HG03159 (cell line): ENCODE results near the gene SND1.

Experiments
- ATAC-seq: cut with Tn5 transposase; IDR thresholded peaks from one replicate; pipeline ENCODE4 v1.9.1; 2021; ENCODE audit warnings: mild to moderate bottlenecking, moderate library complexity; ENCODE audit not compliant: unreplicated experiment

Gene SND1

DNA sequence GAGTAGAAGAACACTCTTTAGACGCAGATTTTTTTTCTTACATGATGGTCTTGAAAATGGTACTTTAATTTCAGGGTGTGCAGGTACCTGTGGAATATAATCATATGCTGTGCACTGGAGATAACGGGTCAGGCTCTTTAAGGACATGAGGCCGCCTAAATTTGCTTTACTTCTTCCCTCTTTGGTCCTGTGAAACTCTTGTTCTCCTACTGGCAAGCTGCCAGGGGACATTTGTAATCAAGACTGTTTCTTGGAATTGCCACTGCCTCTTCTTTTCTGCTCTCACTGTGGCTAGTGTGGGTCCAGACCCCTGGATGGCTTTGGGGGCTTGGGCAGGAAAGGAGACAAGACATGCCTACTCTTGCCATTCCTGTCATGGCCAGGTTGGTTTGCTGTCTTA lies 146.0 kb downstream of the SND1 start:
- ATAC-seq: no peak

DNA sequence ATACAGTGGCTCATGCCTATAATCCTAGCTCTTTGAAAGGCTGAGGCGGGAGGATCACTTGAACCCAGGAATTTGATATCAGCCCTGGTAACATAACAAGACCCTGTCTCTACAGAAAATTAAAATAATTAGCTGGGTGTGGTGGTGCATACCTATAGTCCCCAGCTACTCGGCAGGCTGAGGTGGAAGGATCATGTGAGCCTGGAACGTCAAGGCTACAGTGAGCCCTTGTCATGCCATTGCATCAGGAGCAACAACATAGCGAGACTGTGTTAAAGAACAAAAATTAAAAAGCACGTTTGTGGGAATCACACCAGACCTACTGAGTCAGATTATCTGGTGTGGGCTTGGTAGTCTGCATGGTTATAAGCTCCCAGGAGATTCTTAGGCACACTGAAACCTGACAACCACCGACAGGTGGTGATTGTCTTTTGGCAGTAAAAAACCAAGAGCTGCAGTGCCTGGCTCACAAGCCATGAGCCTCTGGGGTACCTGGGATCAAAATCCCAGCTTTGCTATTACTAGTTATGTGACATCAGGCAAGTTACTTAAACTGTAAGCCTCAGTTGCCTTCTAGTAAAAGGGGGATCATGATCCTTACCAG lies 146.9 kb downstream of the SND1 start:
- ATAC-seq: no peak

DNA sequence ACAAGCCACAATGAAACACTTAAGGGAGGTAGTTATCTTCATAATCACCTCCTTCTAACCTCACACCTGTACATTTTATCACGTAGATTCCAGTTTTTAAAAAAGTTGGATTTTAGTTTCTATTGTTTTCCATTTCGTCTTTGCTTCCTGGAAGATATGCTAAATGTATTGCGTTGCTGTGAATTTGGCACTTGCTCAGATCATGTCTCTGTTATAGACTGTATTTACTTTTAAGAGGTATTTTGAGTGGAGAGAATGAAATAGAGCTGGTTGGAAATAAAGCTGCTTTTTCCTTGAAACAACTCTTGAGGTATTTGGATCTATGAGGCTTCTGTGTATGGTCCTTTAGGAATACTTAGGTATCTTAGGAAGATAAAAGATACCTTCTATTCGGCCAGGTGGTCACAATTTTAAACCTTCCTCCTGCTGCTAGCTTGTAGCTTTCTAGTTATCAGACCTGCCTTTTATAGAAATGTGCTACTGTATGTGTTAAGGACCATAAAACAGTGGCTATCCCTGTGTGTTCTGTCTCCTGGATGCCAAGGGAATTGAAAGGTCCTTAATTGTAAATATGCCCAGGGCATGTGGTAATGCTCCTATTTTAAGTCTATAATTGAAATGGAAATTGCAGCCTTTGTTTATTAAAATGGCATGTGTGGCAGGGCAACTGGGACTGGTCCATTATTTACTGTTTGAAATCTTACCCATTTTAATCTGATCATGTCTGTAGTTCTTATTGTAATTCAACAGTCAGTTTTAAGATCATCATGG lies 147.7 kb downstream of the SND1 start:
- ATAC-seq: no peak

DNA sequence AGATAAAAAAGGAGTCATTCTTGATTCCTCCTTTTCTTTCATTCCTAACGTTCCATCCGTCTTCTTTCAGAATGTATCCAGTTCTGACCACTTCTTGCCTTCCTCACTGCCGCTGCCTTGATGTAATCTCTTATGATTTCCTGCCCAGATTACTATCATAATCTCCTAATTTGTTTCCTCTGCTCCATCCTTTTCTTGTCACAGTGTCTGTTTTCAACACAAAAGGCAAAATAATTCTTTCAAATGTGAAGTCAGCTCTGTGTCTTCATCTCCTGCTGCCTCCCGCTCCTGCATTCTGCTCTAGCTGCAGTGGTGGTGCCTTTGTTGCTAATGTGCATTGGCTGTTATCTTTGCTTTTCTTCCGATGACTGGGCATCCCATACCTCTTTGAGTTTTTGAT lies 150.9 kb downstream of the SND1 start:
- ATAC-seq: no peak

DNA sequence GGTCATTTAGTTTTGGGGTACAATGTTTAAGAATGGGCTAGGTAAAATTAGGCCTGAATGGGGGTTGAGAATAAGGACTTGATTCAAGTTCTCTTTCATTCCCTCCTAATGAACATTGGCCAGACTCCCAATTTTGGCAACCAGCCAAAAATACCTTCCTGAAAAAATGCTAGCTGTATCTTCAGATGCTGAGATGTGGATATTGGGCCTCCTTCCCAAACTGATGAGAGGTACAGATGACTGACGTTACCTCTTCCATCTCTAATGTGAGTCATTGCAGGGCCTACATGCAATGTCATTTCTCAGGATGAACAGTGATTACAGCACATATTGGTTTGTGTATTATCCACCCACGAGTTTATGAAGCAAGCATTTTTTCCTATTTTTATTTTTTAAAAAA lies 151.6 kb downstream of the SND1 start:
- ATAC-seq: no peak

DNA sequence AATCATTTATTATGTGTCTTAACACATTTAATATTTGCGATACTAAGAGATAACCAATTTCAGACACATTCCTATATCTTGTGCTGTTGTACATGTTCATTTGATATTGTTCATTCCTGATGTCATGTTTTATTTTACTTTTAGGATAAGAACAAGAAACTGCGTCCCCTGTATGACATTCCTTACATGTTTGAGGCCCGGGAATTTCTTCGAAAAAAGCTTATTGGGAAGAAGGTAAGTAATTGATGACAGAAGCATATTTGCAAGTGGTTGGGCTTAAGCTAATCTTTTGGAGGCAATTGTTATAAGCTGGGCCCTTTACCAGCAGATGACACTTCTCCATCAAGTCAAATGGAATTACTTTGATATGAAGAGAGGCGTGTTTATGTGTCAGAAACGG lies 155.3 kb downstream of the SND1 start:
- ATAC-seq: no peak

DNA sequence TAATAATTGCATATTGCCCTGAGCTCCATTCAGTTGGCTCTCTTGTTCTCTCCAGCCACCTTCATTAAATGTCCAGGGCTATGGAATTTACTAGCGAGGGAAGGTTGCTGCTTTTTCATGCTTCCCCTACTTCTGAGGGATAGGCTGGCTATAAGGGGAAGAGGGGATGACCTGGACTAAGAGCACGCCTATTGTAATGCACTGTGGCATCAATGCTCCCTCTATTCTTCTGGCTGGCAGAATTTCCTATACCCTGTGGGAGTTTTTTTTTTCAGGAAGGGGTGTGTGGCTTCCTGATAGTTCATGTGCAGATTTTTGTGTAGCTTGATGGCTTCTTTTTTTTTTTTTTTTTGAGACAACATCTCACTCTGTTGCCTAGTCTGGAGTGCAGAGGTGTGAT lies 155.8 kb downstream of the SND1 start:
- no peak for ATAC-seq

DNA sequence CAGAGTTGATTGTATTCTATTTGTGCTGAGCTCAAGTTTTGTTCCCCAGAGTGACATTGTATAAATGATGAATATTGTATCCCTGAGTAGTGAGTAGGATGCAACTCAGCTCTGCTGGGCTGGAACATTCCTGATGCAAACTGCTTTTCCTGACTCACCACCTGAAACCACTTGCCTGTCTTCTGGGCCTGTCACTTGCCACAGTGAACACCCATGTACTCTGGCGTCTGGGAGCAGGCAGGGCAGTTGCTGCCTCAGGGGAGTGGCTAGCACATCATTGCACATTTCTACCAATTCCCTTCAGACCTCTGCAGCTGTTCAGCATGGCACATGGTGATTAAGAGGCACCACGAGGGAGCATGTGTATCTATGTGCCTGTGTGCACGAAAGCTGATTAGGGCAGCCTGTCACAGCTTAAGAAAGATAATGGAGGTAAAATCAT lies 157.3 kb downstream of the SND1 start:
- no peak for ATAC-seq

DNA sequence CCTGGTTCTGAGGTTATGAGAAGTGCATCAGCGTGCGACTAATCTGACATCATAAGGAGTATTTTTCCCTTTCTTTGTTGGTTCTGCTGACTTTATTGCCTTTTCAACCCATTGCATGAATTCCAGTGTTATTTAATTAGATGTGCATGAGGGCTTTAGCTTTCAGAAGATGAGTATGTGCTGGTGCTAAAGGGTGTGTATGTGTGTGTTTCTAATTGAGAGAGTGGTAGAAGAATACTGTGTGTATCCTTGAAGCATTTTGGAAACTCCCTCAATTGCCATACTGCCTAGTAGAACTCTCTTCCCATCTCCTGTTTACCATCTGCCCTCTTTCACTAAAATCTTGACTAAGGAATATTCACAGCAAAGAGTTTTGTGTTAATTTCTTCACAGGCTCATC lies 158.1 kb downstream of the SND1 start:
- no peak for ATAC-seq

DNA sequence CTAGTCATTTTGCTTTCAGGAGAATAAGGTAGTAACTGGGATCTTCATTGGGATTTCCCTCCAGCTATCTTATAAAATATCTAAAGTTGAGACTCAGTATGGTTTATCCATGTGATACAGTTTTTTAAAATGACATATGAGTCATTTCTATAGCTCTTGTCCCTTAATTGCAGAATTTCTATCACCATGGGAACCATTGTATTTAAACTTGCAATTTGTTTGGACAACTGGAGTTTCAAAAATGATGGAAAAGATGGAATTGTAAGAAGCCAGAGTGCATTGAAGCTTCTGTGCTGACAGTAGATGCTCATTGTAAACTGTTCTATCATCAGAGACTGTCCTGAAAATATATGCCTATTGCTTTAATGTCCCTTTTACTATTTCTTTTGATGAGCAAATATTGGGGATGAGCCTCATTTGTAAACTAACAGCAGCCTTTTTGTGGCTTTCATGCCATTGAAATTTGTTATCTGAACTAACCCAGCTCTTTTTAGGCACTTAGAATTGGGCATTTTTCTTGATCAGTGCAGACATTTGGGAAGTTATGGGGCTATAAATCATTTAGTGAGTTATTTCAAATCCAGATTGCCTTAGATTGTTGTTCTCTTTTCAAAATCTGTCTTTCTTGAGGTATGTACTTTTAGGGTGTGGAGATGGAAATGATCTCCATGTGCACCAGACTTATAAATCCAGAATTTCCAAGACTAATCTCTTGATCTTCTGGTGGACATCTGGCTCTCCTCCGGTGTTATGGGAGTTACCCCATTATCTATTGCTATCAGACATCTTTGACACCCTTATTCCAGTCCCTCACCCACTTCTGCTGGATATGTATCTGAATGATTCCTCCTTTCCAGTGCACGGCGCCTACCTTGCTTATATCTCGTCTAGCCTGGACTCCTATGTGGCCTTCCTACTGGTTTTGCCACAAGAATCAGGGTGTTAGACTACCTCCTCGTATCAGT lies 159.0 kb downstream of the SND1 start:
- no peak for ATAC-seq

DNA sequence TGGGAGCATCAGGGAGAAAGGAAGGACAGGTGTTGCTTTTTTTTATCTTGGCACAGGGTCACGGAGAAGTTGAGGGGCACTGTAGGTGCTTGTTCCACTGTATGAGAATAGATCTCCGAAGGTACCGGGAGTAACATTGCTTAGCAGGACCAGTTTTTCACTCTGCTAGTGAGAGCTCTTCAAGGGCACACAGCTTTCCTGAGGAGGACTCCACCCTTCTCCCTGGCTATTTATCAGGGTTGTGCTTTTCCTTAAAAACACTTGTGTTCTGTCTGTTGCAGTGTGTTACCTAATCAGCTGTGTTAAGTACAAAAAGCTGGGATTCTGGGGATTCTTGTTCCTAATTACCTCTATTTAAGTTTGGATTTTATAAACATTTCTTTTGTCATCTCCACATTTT lies 160.5 kb downstream of the SND1 start:
- ATAC-seq: no peak

DNA sequence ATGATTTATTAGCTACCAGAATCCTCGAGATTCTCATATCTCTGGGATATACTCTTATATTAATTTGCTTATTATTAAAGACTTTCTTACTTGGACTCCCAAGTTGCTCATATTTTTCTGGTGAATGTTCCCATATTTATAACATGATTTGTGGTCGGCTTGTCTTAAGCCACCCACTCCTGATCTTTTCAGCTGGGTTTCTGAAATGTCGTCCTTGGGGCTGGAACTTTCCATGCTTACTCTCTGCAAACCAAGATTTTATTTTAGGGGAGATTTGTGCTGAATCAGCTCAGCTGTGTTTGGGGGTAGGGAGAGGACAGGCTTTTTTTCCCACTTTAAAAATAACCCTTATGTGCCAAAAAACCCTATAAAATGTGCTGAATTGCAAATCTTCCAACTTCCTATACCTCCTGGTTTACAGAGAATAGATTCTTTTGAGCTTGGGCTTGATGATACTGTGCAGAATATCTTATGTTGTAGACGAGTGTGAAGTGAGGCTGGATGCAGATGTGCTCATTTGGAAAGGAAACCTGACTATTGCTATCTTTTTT lies 162.1 kb downstream of the SND1 start:
- no peak for ATAC-seq

DNA sequence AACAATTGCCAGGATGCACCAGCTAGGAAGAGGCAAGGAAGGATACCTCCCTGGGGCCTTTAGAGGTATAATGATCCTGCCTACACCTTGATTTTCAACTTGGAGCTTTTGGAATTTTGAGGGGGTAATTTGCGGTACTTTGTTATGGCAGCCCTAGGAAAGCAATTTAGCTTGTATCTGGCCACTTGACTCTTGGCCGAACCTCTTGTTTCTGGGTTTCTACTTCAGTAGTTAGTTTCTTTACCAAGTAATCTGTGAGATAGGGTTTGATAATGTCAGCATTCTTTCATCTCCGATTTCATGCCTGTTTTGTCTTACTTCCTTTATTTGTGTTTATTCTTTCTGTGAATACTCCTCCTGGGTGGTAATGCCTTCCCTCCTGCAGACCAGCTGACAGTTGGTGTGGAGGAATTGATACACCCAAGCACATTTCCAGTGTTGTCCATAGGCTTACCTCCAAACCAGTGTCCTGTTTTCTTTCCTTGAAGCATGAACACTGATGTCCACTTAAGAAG lies 163.7 kb downstream of the SND1 start:
- ATAC-seq: no peak

DNA sequence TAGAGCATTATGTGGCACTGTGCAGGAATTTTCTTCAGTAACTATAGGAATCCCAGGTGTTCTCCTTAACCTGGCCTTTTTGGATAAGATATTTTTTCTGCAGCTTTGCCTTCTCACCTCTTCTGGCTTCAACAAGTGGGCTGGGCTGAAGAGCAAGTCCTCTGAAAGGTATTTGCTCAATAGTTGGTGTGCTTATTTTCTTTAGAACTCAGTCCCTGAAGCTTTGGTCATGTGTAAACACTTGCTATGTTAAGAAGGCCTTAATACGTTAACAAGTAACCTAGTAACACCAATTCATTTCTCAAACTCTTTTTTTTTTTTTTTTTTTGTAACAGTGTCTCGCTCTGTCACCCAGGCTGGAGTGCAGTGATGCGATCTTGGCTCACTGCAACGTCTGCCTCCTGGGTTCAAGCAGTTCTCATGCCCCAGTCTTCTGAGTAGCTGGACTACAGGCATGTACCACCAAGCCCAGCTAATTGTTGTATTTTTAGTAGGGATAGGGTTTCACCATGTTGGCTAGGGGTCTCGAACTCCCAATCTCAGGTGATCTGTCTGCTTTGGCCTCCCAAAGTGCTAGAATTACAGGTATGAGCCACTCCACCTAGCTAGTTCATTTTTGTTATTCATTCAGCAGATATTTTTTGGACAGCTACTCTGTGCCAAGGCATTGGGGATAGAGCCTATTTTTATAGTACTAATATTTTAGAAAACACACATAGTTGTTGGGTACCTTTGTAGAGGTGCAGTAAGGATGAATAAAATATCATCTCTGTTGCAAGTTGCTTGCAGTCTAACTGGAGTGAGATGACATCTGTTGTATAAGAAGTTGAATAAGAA lies 164.6 kb downstream of the SND1 start:
- no peak for ATAC-seq

DNA sequence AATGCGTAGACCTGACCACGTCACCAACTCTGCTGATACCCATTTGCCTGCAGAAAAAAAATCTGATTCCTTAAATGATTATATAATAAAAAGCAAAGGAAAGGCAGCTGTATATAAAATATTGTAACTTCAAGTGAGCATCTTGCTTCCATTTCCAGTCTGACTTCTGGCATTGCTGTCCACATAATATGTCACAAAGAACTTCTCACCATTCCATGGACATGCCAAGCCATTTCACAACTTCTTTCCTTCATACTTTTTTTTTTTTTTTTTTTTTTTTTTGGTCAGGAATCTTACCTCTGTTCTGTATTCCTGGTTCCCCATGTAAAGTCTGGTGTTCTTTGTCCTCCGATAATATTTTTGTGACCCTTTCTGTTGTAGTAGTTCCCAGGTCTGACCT lies 165.5 kb downstream of the SND1 start:
- no peak for ATAC-seq

DNA sequence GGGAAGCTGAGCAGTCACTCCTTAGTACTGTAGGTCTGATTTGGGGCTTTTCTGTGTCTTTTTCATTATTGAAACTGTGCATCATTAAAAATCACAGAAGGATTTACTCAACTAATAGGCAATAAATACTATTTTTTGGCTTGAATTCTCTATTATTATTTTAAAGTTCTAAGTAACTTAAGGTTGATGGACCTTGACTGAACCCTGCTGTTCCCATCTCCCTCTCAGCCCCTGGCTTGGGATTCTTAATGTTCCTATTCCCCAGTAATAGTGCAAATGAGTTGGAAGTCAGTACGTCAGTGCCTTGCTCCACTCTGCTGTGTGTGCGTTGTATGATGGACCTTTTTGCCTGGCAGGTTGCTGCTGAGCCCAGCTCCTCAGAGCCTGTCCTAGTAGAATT lies 166.3 kb downstream of the SND1 start:
- ATAC-seq: no peak

DNA sequence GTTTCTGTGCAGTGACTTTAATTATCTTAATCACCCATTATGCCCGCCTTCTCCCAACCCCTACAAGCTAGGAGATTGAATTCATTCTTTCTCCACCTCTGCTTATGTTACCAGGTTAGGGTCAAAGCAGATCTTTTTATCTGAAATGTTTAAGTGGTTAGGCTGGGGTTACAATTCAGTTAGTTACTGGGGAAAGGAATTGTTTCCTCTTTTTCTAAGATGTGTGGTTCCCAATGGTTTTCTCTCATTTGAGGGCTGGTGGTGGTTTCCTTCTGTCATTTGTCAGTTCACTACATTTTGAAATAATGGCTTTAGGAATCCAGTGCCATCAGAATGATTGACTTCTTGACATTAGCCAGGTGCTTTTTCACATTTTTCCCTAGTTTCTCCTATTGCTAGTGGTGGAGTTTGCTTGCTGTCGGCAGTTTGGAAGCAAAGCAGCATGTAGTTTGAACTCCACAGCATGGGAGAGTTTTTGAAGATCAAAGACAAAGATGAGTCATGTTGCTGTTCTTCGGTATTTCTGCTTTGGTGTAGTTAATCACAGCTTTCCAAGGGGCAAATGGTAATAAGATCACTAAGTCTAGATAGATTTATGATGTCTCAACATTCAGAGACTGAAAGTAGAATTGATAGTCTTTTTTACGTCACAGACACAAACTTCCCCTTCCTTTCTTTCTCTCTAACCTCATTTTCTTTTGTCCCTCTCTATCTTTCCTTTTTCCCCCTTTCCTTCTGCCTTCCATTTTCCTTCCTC lies 168.2 kb downstream of the SND1 start:
- no peak for ATAC-seq

DNA sequence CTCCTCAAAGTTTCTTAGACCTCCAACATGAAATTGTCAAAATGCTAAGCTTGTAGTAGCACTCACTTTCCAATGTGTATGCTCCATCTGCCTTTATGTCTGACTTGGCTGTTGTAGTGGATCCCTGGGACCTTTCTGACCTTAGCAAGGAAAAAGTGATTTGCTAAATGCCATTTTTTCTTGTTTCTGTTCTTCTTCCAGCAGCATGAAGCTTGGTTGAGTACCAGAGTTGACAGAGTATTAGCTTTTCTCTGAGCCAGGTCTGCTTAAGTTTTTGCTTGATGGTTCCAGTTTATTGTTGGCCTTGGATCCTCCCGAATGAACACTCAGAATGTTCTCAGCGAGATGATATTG lies 168.7 kb downstream of the SND1 start:
- no peak for ATAC-seq

DNA sequence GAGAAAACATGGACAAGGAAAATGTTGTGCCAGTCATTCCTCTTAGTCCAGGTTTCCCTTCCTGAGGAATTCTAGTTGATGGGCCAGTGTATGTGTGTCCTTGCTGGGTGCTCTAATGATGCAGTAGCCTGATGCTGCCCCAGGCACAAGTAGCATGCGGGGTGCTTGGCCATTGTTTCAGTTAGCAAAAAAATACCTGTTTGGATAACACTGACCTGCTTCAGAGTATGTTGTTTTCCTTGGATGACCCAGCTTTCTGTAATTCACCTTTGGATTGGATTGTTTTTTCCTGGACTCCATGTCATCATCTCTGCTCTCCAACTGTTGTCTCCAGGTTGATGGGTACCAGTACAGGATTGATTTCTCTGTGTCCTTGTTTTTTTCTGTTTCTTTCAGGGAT lies 169.2 kb downstream of the SND1 start:
- no peak for ATAC-seq
